ENCODE data around the gene FRG2. TPM values are rescaled to one million over a fixed set of nuclear protein-coding genes. Genes with fewer than 3 reads are reported as not detected.
A peak's percentile ranks its signal among the peaks of the same experiment; 100 is the strongest.
"Not testable (repeated sequence)": the region's sequence is repeated elsewhere in the genome, so short reads cannot be mapped to it uniquely, and the experiment has no call there.

FRG2 gene
- total RNA-seq = not detected

- WGBS = no CpG with 5 or more reads among the region's 10 CpGs
- intact Hi-C loops (cut with DNase I) = not testable (repeated sequence)
Observed at GRCh38 chr4:190027156-190027555, at the start of gene FRG2. Gene FRG2 (minus strand): TSS chr4:190027256. CDS start chr4:190027204, 52 bp downstream.

GRCh38 chr4:190068351-190068750, 41.3 kb upstream of the FRG2 start:
- DNase-seq (ENCODE audit: extremely low spot score); H3K36me3 ChIP-seq; H3K4me3 ChIP-seq; H3K9me3 ChIP-seq; intact Hi-C loops (cut with DNase I); H3K27ac ChIP-seq (replicated peaks in 1 of 4); H3K4me1 ChIP-seq; H3K27me3 ChIP-seq: not testable (repeated sequence)
- WGBS = 64% methylated on average over 35 of the region's 45 CpGs

More at GRCh38 chr4:190027156-190027555, at the start of gene FRG2:
- not testable (repeated sequence) for H3K4me3 ChIP-seq; H3K27ac ChIP-seq (replicated peaks in 1 of 4); DNase-seq (ENCODE audit: extremely low spot score); H3K36me3 ChIP-seq; H3K4me1 ChIP-seq; H3K9me3 ChIP-seq
- H3K27me3 ChIP-seq = peaks cover 0 to 20% (median 2%) of the 10 kb centered on the region in 4 donors

- H3K4me1 ChIP-seq = not testable (repeated sequence)
Observed at GRCh38 chr4:190064805-190065204, 37.7 kb upstream of the FRG2 start.

GRCh38 chr4:190064342-190064741, 37.3 kb upstream of the FRG2 start, which contains the start of gene DBET:
Gene DBET (plus strand): TSS chr4:190064502.
- DNase-seq (ENCODE audit: extremely low spot score); H3K27me3 ChIP-seq; H3K9me3 ChIP-seq; H3K27ac ChIP-seq (replicated peaks in 1 of 4); intact Hi-C loops (cut with DNase I); H3K4me3 ChIP-seq; H3K36me3 ChIP-seq; H3K4me1 ChIP-seq: not testable (repeated sequence)
- WGBS = 45% methylated on average over 2 of the region's 2 CpGs

More at GRCh38 chr4:190064805-190065204, 37.7 kb upstream of the FRG2 start:
- H3K27ac ChIP-seq (replicated peaks in 1 of 4); H3K27me3 ChIP-seq; H3K36me3 ChIP-seq; DNase-seq (ENCODE audit: extremely low spot score); H3K4me3 ChIP-seq; intact Hi-C loops (cut with DNase I); H3K9me3 ChIP-seq: not testable (repeated sequence)
- 33% methylated on average over 3 of the region's 3 CpGs for WGBS

GRCh38 chr4:190058997-190059396, 31.9 kb upstream of the FRG2 start:
- DNase-seq (ENCODE audit: extremely low spot score); H3K27me3 ChIP-seq; H3K4me3 ChIP-seq; H3K36me3 ChIP-seq; H3K4me1 ChIP-seq; H3K27ac ChIP-seq (replicated peaks in 1 of 4); H3K9me3 ChIP-seq; intact Hi-C loops (cut with DNase I): not testable (repeated sequence)
- no CpG with 5 or more reads among the region's 4 CpGs for WGBS

- H3K27me3 ChIP-seq = peaks cover 0 to 11% (median 0%) of the 10 kb centered on the region in 4 donors
- H3K27ac ChIP-seq (replicated peaks in 1 of 4); DNase-seq (ENCODE audit: extremely low spot score); H3K36me3 ChIP-seq; H3K9me3 ChIP-seq; H3K4me1 ChIP-seq; H3K4me3 ChIP-seq; intact Hi-C loops (cut with DNase I): not testable (repeated sequence)
- WGBS = no CpG with 5 or more reads among the region's 28 CpGs
Observed at GRCh38 chr4:190049378-190050239, 22.6 kb upstream of the FRG2 start.

- DNase-seq (ENCODE audit: extremely low spot score); H3K27me3 ChIP-seq; H3K4me3 ChIP-seq; intact Hi-C loops (cut with DNase I); H3K9me3 ChIP-seq; H3K27ac ChIP-seq (replicated peaks in 1 of 4); H3K36me3 ChIP-seq; H3K4me1 ChIP-seq: not testable (repeated sequence)
- 0% methylated on average over 1 of the region's 12 CpGs for WGBS
Observed at GRCh38 chr4:190047627-190048026, 20.6 kb upstream of the FRG2 start.

- H3K4me3 ChIP-seq; H3K4me1 ChIP-seq; H3K27ac ChIP-seq (replicated peaks in 1 of 4); H3K36me3 ChIP-seq; H3K9me3 ChIP-seq; intact Hi-C loops (cut with DNase I); DNase-seq (ENCODE audit: extremely low spot score): not testable (repeated sequence)
- H3K27me3 ChIP-seq = peaks cover 0 to 29% (median 15%) of the 10 kb centered on the region in 4 donors
- WGBS = 40% methylated on average over 5 of the region's 40 CpGs
Observed at GRCh38 chr4:190040873-190041272, 13.8 kb upstream of the FRG2 start.

GRCh38 chr4:190037704-190038388, 10.8 kb upstream of the FRG2 start:
- intact Hi-C loops (cut with DNase I); H3K9me3 ChIP-seq; H3K27ac ChIP-seq (replicated peaks in 1 of 4); H3K36me3 ChIP-seq; DNase-seq (ENCODE audit: extremely low spot score); H3K4me1 ChIP-seq: not testable (repeated sequence)
- WGBS = no CpG with 5 or more reads among the region's 39 CpGs
- Histone ChIP-seq H3K27me3 (peaks cover 0 to 49% (median 19%) of the 10 kb centered on the region in 4 donors), H3K4me3 (peak overlapping the region in 1 of 4 donors; percentile 38)

GRCh38 chr4:190031264-190031663, 4.2 kb upstream of the FRG2 start:
- H3K36me3 ChIP-seq; H3K27ac ChIP-seq (replicated peaks in 1 of 4); intact Hi-C loops (cut with DNase I); H3K9me3 ChIP-seq; H3K4me1 ChIP-seq; DNase-seq (ENCODE audit: extremely low spot score); H3K4me3 ChIP-seq: not testable (repeated sequence)
- 45% methylated on average over 4 of the region's 5 CpGs for WGBS
- H3K27me3 ChIP-seq = peaks cover 0 to 35% (median 8%) of the 10 kb centered on the region in 4 donors

GRCh38 chr4:190022614-190023281, 4.3 kb downstream of the FRG2 start:
- intact Hi-C loops (cut with DNase I) = not testable (repeated sequence)
- peak overlapping the region; percentile 23 to 51 (median 38) for H3K4me3 ChIP-seq

GRCh38 chr4:190021973-190022372, 5.1 kb downstream of the FRG2 start:
- DNase-seq (ENCODE audit: extremely low spot score); H3K9me3 ChIP-seq; H3K27ac ChIP-seq (replicated peaks in 1 of 4); H3K36me3 ChIP-seq; intact Hi-C loops (cut with DNase I): not testable (repeated sequence)
- H3K27me3 ChIP-seq = peaks cover 0 to 60% (median 31%) of the 10 kb centered on the region in 4 donors
- peak overlapping the region in 2 of 4 donors; percentile 35 to 40 for H3K4me3 ChIP-seq
- WGBS = 49% methylated on average over 12 of the region's 39 CpGs
- H3K4me1 ChIP-seq = peaks cover 11 to 52% (median 46%) of the 10 kb centered on the region in 4 donors

More at GRCh38 chr4:190022614-190023281, 4.3 kb downstream of the FRG2 start:
- H3K36me3 ChIP-seq; DNase-seq (ENCODE audit: extremely low spot score); H3K9me3 ChIP-seq; H3K27ac ChIP-seq (replicated peaks in 1 of 4): not testable (repeated sequence)
- 24% methylated on average over 6 of the region's 47 CpGs for WGBS
- Histone ChIP-seq H3K27me3 (peaks cover 0 to 55% (median 23%) of the 10 kb centered on the region in 4 donors), H3K4me1 (peaks cover 11 to 44% (median 38%) of the 10 kb centered on the region in 4 donors)

Measured in esophagus muscularis mucosa (tissue), 4 donors.